OCI-LY7 (cell line): ENCODE data around the gene SRL. TPM values are rescaled to one million over a fixed set of nuclear protein-coding genes. Genes with fewer than 3 reads are reported as not detected.

ENCODE experiments used
- BruUV-seq: library from RNA; stranded (reverse); fragments of 400-500 nt; replicated peaks from 2 replicates; lab custom pipeline; 2021; lab: Mats Ljungman, UMichigan
- CTCF ChIA-PET: fragments of 300-600 bp; sonication (Branson Sonifier 250); formaldehyde crosslinking; loops from one replicate; lab custom pipeline; 2022; ENCODE audit warnings: antibody characterized with exemption; ENCODE audit not compliant: unreplicated experiment; lab: Charles Lee
- POLR2A ChIA-PET: fragments of 300-600 bp; sonication (Branson Sonifier 250); formaldehyde crosslinking; loops from one replicate; lab custom pipeline; 2022; ENCODE audit warnings: antibody characterized with exemption; lab: Charles Lee
- DNase-seq: peaks from one replicate; pipeline ENCODE4 v3.0.0-alpha.2; 2015; ENCODE audit warnings: low spot score
- H2AFZ ChIP-seq: fragments of 200-600 bp; sonication (generic), shearing (Covaris generic); 2 replicates; pipeline ENCODE4 v1.6.1; 2014; ENCODE audit warnings: mild to moderate bottlenecking, antibody characterized with exemption, low read length, moderate library complexity
- H3K27ac ChIP-seq: fragments of 200-600 bp; sonication (generic); 2 replicates; pipeline ENCODE4 v1.5.1; 2014; ENCODE audit warnings: mixed run types, low read depth, mild to moderate bottlenecking, moderate library complexity, low read length, inconsistent platforms; ENCODE audit not compliant: poor library complexity, severe bottlenecking
- H3K36me3 ChIP-seq: fragments of 200-600 bp; sonication (generic); 2 replicates; pipeline ENCODE4 v1.6.1; 2014; ENCODE audit warnings: mild to moderate bottlenecking, antibody characterized with exemption, low read length, moderate library complexity, mixed read lengths; ENCODE audit not compliant: insufficient read depth
- H3K4me1 ChIP-seq: fragments of 200-600 bp; sonication (generic); 2 replicates; pipeline ENCODE4 v1.5.1; 2014; ENCODE audit warnings: mild to moderate bottlenecking, low read length; ENCODE audit not compliant: insufficient read depth, poor library complexity, severe bottlenecking
- H3K4me2 ChIP-seq: fragments of 200-600 bp; sonication (generic); 2 replicates; pipeline ENCODE4 v1.6.1; 2014; ENCODE audit warnings: mild to moderate bottlenecking, low read length
- H3K4me3 ChIP-seq: fragments of 200-600 bp; sonication (generic); 2 replicates; pipeline ENCODE4 v1.5.1; 2014; ENCODE audit warnings: mild to moderate bottlenecking, low read depth, low read length; ENCODE audit not compliant: poor library complexity, severe bottlenecking
- H3K79me2 ChIP-seq: fragments of 200-600 bp; sonication (generic); 2 replicates; pipeline ENCODE4 v1.6.1; 2016; ENCODE audit warnings: low read depth, mild to moderate bottlenecking, low read length, moderate library complexity, mixed read lengths; ENCODE audit not compliant: insufficient read depth
- H3K9me2 ChIP-seq: fragments of 200-600 bp; sonication (generic); 2 replicates; pipeline ENCODE4 v1.6.1; 2016; ENCODE audit warnings: mild to moderate bottlenecking, low read length, mixed read lengths; ENCODE audit not compliant: insufficient read depth
- H3K9me3 ChIP-seq: fragments of 200-600 bp; sonication (generic); 2 replicates; pipeline ENCODE4 v1.6.1; 2014; ENCODE audit warnings: mild to moderate bottlenecking, mixed run types, low read length, mixed read lengths
- H4K20me1 ChIP-seq: fragments of 200-600 bp; sonication (generic); 2 replicates; pipeline ENCODE4 v1.6.1; 2014; ENCODE audit warnings: mild to moderate bottlenecking, antibody characterized with exemption, low read length, moderate library complexity, mixed read lengths; ENCODE audit not compliant: insufficient read depth
- CTCF ChIP-seq: fragments of 200-600 bp; sonication (generic); conservative IDR thresholded peaks from 2 replicates; pipeline ENCODE4 v1.5.1; 2014; ENCODE audit warnings: mild to moderate bottlenecking, antibody characterized with exemption, low read length, moderate library complexity, mixed read lengths
- EZH2phosphoT487 ChIP-seq: fragments of 200-600 bp; sonication (generic); IDR thresholded peaks from 2 replicates; pipeline ENCODE4 v1.6.1; 2018; ENCODE audit warnings: low read depth, borderline replicate concordance, mild to moderate bottlenecking, mixed run types, antibody characterized with exemption, low read length, moderate library complexity, mixed read lengths
- intact Hi-C: fragments of 100-400 bp; cut with micrococcal nuclease; formaldehyde crosslinking; loops from one replicate; pipeline ENCODE4 v1.10.0; 2022; ENCODE audit not compliant: unreplicated experiment
- total RNA-seq, 2 experiments: library from RNA; depleted of rRNA in 1 of 2; stranded (reverse); fragments of >200 nt in 1 of 2; shearing (Covaris generic) in 1 of 2; gene quantifications; 2 replicates each; pipeline ENCODE4 v1.2.3, GENCODE V29; 2014 to 2022

SRL gene
- total RNA-seq, 2 experiments from 2014 or later: not detected

GRCh38 chr16:4183237-4184037 is 58.4 kb downstream of the SRL start:
- Histone ChIP-seq H4K20me1 (no peaks in the 10 kb centered on the region), H2AFZ (peak overlapping the region; percentile 87), H3K4me2 (peak overlapping the region; percentile 78), H3K4me3 (peak overlapping the region; percentile 67), H3K36me3 (no peaks in the 10 kb centered on the region), H3K9me2 (no peaks in the 10 kb centered on the region), H3K9me3 (no peaks in the 10 kb centered on the region), H3K27ac (no peak overlapping the region), H3K79me2 (no peaks in the 10 kb centered on the region), H3K4me1 (peaks cover 10% of the 10 kb centered on the region)
- intact Hi-C loops: no loop called here
- TF ChIP-seq EZH2phosphoT487: no peak
- TF ChIP-seq CTCF: no peak
- POLR2A ChIA-PET: no interaction called here
- CTCF ChIA-PET: interaction anchor here (0.9 kb wide), 1 partner anchor 460 kb away, joined by 3 read pairs; no protein-coding TSS in a partner anchor
- peak; percentile 90 for DNase-seq
- BruUV-seq: no TSS peak

DNA sequence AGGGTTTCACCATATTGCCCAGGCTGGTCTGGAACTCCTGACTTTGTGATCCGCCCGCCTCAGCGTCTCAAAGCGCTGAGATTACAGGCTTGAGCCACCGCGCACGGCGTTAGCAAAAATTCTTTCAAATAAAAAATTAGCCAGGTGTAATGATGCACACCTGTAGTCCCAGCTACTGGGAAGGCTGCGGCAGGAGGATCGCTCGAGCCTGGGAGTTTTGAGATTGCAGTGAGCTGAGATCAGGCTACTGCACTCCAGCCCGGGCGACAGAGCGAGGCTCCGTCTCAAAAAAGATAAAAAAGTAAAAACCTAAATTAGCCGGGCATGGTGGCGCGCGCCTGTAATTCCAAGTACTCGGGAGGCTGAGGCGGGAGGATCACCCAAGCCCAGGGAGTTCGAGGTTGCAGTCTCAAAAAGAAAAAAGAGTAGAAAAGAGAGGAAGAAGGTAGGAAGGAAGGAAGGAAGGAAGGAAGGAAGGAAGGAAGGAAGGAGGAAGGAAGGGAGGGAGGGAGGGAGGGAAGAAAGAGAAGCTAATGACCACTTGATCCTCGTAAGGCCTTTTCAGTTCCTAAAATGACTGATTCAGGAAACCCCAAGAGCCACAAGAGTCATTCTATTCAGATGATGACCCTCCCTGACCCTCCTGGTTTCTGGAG is 59.2 kb downstream of the SRL start:
- Histone ChIP-seq H3K36me3 (no peaks in the 10 kb centered on the region), H2AFZ (peak overlapping the region; percentile 87; the same call in 1 of the 2 replicates), H4K20me1 (no peaks in the 10 kb centered on the region), H3K9me2 (no peaks in the 10 kb centered on the region), H3K4me3 (no peak overlapping the region), H3K4me2 (peak overlapping the region; percentile 78), H3K4me1 (peaks cover 10% of the 10 kb centered on the region), H3K27ac (no peak overlapping the region), H3K9me3 (no peaks in the 10 kb centered on the region), H3K79me2 (no peaks in the 10 kb centered on the region)
- BruUV-seq: no TSS peak
- ChIA-PET CTCF (no interaction called here), POLR2A (no interaction called here)
- DNase-seq: no peak
- TF ChIP-seq EZH2phosphoT487: no peak
- no peak for TF ChIP-seq CTCF
- intact Hi-C loops: no loop called here
